CD4-positive, alpha-beta T cell treated with Interleukin-6 for 4 hours (primary cell): ENCODE measurements around the gene UCP1.

Source experiments
- DNase-seq: peaks from one replicate; pipeline ENCODE4 v3.0.0-alpha.2; 2020; ENCODE audit warnings: mixed read lengths

Gene UCP1

GRCh38 chr4:140568507-140569306 lies at the start of gene UCP1:
Gene UCP1 (minus strand): TSS chr4:140568961. CDS start chr4:140568729, 232 bp downstream.
- DNase-seq = no peak

- no peak for DNase-seq
Observed at GRCh38 chr4:140617499-140618248, 48.9 kb upstream of the UCP1 start.

DNA sequence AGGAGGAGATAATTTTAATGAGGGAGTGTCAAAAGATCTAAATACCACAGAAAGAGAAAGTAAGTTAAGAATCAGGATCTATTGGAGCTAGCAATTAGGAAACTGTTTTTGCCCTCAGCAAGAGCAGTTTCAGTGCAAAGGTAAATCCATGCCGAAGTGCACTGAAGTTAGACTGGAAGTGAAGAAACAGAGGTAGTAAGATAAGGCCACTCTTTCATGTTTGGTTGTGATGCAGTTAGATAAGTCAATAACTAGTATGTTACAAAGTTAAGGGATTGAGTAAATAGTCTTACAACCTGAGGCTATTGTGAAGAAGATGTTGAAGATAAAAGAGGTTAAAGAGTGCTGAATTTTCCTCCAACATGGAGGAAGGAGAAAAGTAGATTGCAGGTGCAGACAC lies 46.7 kb upstream of the UCP1 start:
- no peak for DNase-seq

DNA sequence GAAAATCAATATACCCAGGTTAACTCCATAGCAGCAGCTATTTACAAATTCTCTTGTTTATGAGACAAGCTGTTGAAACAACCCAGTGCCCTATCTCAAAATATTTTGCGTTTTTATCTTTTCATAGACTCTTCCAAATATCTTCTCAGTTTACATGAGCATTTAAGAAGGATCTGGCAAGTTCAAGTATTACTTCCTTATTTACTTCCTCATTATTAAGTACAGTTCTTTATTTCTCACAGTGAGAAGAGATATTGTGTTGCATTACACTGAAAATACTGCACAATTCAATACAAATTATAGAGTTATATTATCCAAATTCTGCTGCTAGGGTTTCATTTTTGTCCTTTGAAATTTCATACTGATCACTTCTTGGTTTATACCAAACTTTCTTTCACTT lies 43.6 kb upstream of the UCP1 start:
- no peak for DNase-seq

GRCh38 chr4:140611854-140612253 lies 43.1 kb upstream of the UCP1 start:
- no peak for DNase-seq

- no peak for DNase-seq
Observed at GRCh38 chr4:140609548-140610425, 41.0 kb upstream of the UCP1 start.

- DNase-seq = no peak
Observed at GRCh38 chr4:140607852-140608251, 39.1 kb upstream of the UCP1 start.

DNA sequence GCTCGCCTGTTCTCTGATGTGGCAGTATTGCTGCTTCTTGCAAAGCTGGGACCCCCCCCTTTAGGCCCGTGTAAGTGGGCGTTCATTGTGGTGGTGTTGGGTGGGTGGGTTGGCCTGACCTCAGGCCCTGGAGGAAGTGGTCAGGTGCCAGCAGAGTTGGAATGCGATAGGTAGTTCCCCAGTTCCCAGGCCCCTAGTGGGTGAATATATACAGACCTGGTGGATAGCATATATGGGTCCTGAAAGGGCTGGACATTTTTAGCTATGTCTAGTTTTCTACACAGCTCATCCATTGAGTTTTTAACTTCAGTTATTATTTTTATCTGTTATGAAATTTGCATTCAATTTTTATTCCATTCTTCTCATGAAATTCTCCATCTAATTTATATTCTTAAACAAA lies 35.8 kb upstream of the UCP1 start:
- no peak for DNase-seq

GRCh38 chr4:140603286-140603685 lies 34.5 kb upstream of the UCP1 start:
- DNase-seq = no peak

DNA sequence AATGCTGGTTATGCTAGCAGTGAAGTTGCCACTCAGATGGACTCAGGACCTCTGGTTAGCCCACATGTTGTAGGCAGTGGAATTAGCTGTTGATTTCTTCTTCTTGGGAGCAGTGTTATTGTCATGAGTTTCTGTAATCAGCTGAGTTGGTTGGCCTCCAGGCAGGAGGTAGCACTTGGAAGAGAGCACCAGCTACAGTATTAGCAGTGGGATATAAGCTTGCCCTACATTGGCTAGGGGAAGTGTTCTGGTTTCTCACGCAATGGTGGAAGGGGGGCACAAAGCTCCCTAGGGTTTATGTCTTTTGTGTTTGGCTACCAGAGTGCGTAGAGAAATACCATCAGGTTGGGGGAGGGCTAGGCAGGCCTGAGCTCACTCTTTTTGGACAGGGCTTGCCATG lies 34.0 kb upstream of the UCP1 start:
- DNase-seq = no peak

- no peak for DNase-seq
Observed at GRCh38 chr4:140600408-140600807, 31.6 kb upstream of the UCP1 start.

GRCh38 chr4:140595065-140595464 lies 26.3 kb upstream of the UCP1 start:
- no peak for DNase-seq

DNA sequence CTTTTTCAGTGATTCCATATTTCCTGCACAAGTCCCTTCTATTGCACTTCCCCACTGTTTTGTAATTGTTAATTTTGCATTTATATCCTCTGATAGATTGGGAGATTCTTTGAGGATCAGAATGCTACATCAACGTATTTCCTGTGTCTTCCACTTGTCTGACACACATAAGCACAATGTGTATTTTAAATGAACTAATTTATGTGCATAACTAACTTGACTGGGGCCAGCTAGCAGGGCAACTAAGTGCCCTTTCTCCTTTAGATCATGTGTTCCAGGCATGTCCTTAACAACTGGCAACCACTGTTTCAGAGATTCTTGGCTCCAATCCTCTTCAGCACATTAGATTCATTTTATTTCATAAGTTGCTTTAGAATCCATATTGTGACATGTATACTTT lies 15.7 kb upstream of the UCP1 start:
- no peak for DNase-seq

DNA sequence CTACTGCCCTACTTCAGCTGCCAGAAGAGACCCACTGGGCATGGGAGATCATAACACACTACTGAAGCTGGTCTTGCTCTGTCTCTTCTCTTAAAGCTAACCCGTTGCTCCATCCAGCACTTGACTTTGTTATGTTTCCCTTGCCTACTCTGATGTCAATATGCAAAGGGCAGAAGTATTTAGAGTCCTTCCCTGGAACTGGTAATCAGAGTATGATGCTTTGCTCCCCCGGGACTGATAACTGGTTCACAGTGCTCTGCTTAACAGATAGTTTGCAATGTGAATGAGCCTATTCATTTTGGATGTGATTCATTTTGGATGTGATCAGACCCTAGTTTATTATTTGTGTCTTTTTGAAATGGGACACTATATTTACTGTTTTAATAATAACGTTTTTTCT lies 12.3 kb upstream of the UCP1 start:
- DNase-seq = no peak

DNA sequence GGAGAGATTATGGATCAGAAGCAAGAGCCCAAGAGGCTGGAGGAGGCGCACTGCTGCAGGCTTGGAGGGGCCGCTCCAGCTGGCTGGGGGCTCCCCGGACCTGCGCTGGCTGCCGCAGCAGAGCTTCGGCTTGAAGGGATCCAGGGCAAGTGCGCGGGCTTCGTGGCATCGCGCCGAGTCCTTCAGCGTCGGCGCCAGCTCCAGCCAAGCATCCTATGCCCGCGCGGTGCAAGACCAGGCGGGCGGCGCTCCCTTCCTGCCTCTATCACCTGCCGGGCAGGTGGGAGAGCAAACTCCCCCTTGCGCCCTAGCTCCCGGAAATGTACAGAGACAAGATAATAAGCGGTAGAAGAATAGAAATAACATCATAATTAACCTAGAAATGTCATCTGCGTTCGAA lies 10.5 kb upstream of the UCP1 start:
- DNase-seq = no peak

- DNase-seq = no peak
Observed at GRCh38 chr4:140575489-140575888, 6.7 kb upstream of the UCP1 start.

DNA sequence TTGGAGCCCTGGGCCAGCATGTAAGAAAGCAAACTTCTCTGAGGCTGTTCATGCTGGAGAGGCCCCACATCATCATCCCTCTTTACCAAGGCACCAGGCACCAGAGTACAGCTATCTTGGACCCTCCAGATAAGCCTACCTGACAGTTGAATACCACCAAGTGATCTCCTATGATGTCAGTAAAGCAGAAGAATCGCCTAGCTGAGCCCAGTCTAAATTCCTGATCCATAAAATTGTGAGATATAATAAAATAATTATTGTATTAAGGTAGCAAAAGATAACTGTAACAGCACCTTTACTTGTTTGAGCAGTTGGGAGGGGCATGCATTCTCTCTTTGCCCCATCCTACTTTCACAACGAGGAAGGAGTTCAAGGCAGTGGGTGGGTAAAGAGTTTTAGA lies 2.9 kb upstream of the UCP1 start:
- no peak for DNase-seq

GRCh38 chr4:140569307-140569638 lies 512 bp upstream of the UCP1 start:
- no peak for DNase-seq

GRCh38 chr4:140559696-140560095 lies 9.1 kb downstream of the UCP1 start:
- no peak for DNase-seq

DNA sequence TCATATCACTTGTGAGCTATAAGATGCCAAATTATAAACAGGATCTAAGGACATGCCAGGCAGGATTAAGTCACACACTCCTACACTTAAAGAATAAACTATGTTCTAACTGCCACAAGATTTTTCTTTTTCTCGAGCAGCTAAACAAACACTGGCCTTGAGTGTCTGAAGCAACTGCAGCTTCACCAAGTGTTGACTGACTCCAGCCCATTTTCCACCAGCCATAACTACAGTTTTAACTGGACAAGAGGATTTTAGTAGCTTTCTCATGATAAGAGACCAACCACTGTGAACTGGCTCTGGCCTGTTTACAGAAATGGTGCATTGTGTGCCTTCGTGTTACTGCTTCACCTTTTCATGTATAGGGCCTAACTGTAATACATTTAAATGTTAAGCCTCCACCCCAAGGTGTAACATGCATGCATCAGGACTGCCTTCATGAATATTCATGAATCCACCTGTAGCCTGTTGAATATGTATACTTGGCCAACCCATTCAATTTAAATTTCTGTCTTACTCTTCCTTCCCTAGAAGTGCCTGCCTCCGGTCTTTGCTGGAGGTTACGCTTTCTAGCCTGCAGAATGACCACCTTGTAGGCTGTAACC lies 10.8 kb downstream of the UCP1 start:
- no peak for DNase-seq

DNA sequence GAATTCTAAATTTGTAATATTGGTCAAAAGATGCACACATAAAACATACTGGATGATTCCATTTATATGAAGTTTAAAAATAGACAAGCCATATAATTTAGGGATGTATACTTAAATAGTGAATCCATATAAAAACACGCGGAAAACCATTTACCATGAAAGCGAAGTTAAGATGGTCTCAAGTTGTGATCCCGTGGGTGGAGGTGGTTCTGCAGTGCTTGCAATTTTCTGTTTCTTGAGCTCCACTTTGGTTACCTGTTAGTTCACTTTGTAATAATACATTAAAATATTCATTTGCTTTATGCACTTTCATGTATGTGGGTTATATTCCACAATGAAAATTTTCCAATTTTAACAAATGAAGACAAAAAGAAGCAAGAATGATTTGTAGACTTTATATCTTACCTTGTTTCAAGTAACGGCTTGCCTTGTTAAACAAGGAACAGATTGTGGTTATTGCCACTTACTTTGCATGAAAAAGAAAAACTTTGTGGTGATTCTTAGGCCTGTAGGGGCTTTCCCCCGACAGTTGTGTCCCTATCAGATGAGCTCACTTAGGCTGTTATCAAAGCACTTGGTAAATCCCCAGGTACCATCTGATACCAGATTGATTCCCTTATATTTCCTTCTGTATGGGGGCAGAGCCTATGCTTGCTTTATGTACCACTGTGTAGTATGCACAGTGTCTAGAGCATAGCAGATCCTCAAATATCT lies 12.2 kb downstream of the UCP1 start:
- DNase-seq = no peak

- DNase-seq = no peak
Observed at GRCh38 chr4:140533951-140534480, 34.7 kb downstream of the UCP1 start.
